ENCODE measurements around the gene CPXM1.

The CPXM1 gene

DNA sequence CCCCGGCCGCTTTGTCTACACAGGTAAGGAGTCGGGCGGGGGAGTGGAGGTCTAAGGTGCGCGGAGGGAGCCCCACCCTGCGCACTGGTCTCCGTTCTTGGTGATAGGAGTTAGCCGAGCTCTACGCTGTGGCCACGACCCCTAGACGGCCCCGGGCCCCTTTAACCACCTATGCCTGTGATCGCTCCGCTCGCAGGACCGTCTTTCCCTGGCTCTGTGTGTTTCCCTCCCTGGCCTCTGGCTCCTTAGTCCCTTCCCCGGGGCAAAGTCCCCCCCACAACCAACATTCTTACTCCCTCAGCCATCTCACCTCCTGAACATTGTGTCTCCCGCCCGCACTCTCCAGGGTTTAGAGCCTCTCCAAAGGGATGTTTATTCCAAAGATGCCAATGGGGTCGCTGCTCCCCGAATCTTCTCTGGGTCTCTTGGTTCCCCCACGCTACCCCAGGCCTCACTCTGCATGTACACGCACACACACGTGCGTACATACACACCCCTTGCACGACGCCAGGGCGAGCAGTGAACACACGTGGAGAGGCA lies 50.4 kb downstream of the CPXM1 start:
- no peaks in the 10 kb centered on the region for H3K4me1 ChIP-seq (ENCODE audit: insufficient read depth, poor library complexity, severe bottlenecking)
- no peaks in the 10 kb centered on the region for H3K36me3 ChIP-seq (ENCODE audit: low read depth)
- no peaks in the 10 kb centered on the region for H3K9me3 ChIP-seq (ENCODE audit: severe bottlenecking)
- H3K27ac ChIP-seq (ENCODE audit: poor library complexity, severe bottlenecking) = no peak overlapping the region
- DNase-seq (ENCODE audit: low spot score) (no peak), ATAC-seq (ENCODE audit: low read depth) (no peak)
- TF ChIP-seq, protein P1, sequence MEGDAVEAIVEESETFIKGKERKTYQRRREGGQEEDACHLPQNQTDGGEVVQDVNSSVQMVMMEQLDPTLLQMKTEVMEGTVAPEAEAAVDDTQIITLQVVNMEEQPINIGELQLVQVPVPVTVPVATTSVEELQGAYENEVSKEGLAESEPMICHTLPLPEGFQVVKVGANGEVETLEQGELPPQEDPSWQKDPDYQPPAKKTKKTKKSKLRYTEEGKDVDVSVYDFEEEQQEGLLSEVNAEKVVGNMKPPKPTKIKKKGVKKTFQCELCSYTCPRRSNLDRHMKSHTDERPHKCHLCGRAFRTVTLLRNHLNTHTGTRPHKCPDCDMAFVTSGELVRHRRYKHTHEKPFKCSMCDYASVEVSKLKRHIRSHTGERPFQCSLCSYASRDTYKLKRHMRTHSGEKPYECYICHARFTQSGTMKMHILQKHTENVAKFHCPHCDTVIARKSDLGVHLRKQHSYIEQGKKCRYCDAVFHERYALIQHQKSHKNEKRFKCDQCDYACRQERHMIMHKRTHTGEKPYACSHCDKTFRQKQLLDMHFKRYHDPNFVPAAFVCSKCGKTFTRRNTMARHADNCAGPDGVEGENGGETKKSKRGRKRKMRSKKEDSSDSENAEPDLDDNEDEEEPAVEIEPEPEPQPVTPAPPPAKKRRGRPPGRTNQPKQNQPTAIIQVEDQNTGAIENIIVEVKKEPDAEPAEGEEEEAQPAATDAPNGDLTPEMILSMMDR (IDR thresholded peaks at IDR 0.05; ENCODE audit: poor library complexity, severe bottlenecking) = no peak
- peaks cover 21% of the 10 kb centered on the region for H3K27me3 ChIP-seq (ENCODE audit: insufficient read depth, poor library complexity, severe bottlenecking)
- H3K4me3 ChIP-seq (ENCODE audit: severe bottlenecking) = no peak overlapping the region

DNA sequence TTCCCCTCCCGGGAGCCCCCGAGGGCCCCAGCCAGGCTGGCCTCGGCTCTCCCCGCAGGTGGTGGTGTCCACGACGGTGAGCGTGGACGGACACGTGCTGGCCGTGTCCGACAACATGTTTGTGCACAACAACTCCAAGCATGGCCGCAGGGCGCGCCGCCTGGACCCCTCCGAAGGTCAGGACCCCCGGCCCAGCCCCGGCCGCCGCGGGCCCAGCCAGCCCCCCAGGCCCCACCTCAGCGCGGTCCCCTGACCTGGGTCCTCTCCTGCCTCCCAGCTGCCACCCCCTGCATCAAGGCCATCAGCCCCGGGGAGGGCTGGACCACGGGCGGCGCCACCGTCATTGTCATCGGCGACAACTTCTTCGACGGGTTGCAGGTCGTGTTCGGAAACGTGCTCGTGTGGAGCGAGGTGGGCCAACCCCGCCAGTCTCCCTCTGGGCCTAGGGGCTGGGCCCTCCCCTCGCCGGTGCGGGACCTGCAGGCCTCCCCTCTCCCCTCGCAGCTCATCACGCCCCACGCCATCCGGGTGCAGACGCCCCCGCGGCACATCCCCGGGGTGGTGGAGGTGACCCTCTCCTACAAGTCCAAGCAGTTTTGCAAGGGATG lies 51.0 kb downstream of the CPXM1 start:
- no peak overlapping the region for H3K4me3 ChIP-seq (ENCODE audit: severe bottlenecking)
- H3K27ac ChIP-seq (ENCODE audit: poor library complexity, severe bottlenecking) = no peak overlapping the region
- H3K36me3 ChIP-seq (ENCODE audit: low read depth) = no peaks in the 10 kb centered on the region
- no peak for ATAC-seq (ENCODE audit: low read depth)
- TF ChIP-seq, protein P1 (IDR thresholded peaks at IDR 0.05; ENCODE audit: poor library complexity, severe bottlenecking) = no peak
- H3K9me3 ChIP-seq (ENCODE audit: severe bottlenecking) = no peaks in the 10 kb centered on the region
- H3K27me3 ChIP-seq (ENCODE audit: insufficient read depth, poor library complexity, severe bottlenecking) = peaks cover 19% of the 10 kb centered on the region
- no peak for DNase-seq (ENCODE audit: low spot score)
- H3K4me1 ChIP-seq (ENCODE audit: insufficient read depth, poor library complexity, severe bottlenecking) = no peaks in the 10 kb centered on the region

DNA sequence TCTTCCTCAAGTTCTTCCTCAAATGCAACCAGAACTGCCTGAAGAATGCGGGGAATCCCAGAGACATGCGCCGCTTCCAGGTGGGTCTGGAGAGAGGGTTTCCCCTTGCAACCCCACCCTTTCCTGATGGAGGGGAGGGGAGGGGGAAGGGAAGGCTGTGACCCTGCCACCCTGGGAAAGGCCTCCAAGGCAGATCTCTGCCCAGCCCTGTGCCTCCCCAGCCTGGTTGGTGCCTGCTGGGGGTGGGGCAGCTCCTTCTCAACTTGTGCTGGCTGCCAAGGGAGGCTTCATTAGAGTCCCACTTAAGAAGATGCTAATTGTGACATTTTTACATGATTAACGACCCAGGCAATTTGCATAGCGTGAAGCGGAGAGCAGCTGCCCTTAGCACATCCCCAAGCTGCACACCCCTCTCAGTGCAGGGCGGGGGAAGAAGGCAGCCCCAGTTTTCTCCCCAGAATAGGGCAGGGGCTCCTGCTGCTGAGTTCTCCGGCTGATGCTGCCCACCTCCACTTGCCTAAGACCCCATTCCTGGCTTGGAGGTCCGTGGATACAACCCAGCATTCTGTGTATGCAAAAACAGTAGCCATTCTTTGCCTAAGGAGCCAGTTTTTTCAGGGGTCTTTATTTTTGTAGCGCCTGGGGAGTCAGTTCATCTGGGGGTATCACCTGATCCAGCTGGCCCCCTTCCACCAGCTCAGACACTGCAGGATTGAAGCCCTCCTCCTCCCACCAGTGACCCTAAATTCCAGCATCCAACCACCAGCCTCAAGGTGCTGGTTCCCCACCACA lies 51.7 kb downstream of the CPXM1 start:
- H3K27ac ChIP-seq (ENCODE audit: poor library complexity, severe bottlenecking) = no peak overlapping the region
- H3K36me3 ChIP-seq (ENCODE audit: low read depth) = no peaks in the 10 kb centered on the region
- no peaks in the 10 kb centered on the region for H3K9me3 ChIP-seq (ENCODE audit: severe bottlenecking)
- TF ChIP-seq, protein P1 (IDR thresholded peaks at IDR 0.05; ENCODE audit: poor library complexity, severe bottlenecking) = no peak
- no peak for DNase-seq (ENCODE audit: low spot score)
- H3K27me3 ChIP-seq (ENCODE audit: insufficient read depth, poor library complexity, severe bottlenecking) = peaks cover 13% of the 10 kb centered on the region
- ATAC-seq (ENCODE audit: low read depth) = no peak
- no peaks in the 10 kb centered on the region for H3K4me1 ChIP-seq (ENCODE audit: insufficient read depth, poor library complexity, severe bottlenecking)
- H3K4me3 ChIP-seq (ENCODE audit: severe bottlenecking) = no peak overlapping the region

DNA sequence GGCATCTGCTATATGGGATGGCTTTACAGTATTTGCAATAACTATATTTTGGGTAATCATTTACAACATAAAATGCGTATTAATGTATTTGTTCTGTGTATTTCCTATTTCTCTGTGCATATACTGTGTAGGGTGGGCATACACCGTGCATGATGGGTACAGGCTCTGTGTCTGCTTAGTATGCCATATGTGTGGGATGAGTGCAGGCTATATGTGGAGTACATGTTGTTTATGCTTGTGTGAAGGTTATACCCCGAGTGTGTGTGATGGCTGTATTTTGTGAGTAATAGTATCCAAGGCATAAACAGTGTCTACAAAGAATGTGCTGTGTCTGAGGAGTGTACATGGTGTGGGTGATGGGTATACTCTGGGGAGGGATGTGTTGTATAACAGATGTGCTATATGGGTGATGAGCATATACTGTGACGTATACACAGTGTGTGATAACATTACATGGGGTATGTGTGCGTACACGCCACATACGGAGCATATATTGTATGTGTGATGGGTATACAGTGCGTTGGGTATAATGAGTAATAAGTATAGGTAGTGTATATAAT lies 52.7 kb downstream of the CPXM1 start:
- no peak overlapping the region for H3K4me3 ChIP-seq (ENCODE audit: severe bottlenecking)
- H3K27me3 ChIP-seq (ENCODE audit: insufficient read depth, poor library complexity, severe bottlenecking) = peaks cover 5% of the 10 kb centered on the region
- TF ChIP-seq, protein P1 (IDR thresholded peaks at IDR 0.05; ENCODE audit: poor library complexity, severe bottlenecking) = no peak
- no peak for ATAC-seq (ENCODE audit: low read depth)
- H3K9me3 ChIP-seq (ENCODE audit: severe bottlenecking) = no peaks in the 10 kb centered on the region
- DNase-seq (ENCODE audit: low spot score) = no peak
- H3K27ac ChIP-seq (ENCODE audit: poor library complexity, severe bottlenecking) = no peak overlapping the region
- no peaks in the 10 kb centered on the region for H3K36me3 ChIP-seq (ENCODE audit: low read depth)
- no peaks in the 10 kb centered on the region for H3K4me1 ChIP-seq (ENCODE audit: insufficient read depth, poor library complexity, severe bottlenecking)

Data from RWPE2 (cell line).